K562 (cell line): ENCODE measurements around the gene CD164L2. TPM values are rescaled to one million over a fixed set of nuclear protein-coding genes. Genes with fewer than 3 reads are reported as not detected.
A peak's percentile ranks its signal among the peaks of the same experiment; 100 is the strongest.

Source experiments
- ATAC-seq: fragments of 200-7000 bp; cut with Tn5 transposase; 3 replicates; pipeline ENCODE4 v1.9.1; 2020; ENCODE audit warnings: moderate library complexity
- BruUV-seq: library from RNA; stranded (reverse); fragments of 400-500 nt; replicated peaks from 2 replicates; lab custom pipeline; 2021; lab: Mats Ljungman, UMichigan
- CTCF ChIA-PET: fragments of 300-600 bp; formaldehyde crosslinking; extraction: SDS; loops from one replicate; lab custom pipeline; 2021; ENCODE audit warnings: low intra/inter-chr PET ratio; lab: Yijun Ruan, JAX
- POLR2A ChIA-PET: fragments of 300-600, 350-650 bp; sonication (Branson Sonifier 250); formaldehyde crosslinking; extraction: SDS; loops from one replicate; lab custom pipeline; 2021; ENCODE audit warnings: antibody characterized with exemption, inconsistent platforms; lab: Yijun Ruan, JAX
- DNase-seq, 4 experiments: peaks; one replicate each; pipeline versions ENCODE4 v3.0.0 to v3.0.0-alpha.2; 2011 to 2018; ENCODE audit warnings: low spot score in 3 of 4, mixed read lengths in 3 of 4; ENCODE audit errors: extremely low read depth in 1 of 4
- FAIRE-seq: peaks from 2 replicates; lab custom pipeline; 2011; peaks lifted over from hg19 to GRCh38; lab: Jason Lieb, UNC
- H2AFZ ChIP-seq: 2 replicates; pipeline ENCODE4 v1.6.0; 2011; ENCODE audit warnings: low read depth, low read length, control low read depth, inconsistent platforms
- H3K27ac ChIP-seq: fragments of 200-600 bp; 3 replicates; pipeline ENCODE4 v1.8.0; 2011; ENCODE audit warnings: low read depth, mild to moderate bottlenecking, control low read depth, inconsistent platforms, low read length, moderate library complexity, mixed read lengths; ENCODE audit errors: extremely low read depth
- H3K27me3 ChIP-seq, 2 experiments: fragments of 300-600 bp in 1 of 2; 2 replicates in 1 of 2; 3 replicates in 1 of 2; pipeline versions ENCODE4 v1.6.0 to v1.8.0; 2011; ENCODE audit warnings: inconsistent platforms in 2 of 2, low read length in 2 of 2, mild to moderate bottlenecking in 1 of 2, mixed read lengths in 1 of 2, moderate library complexity in 1 of 2; ENCODE audit not compliant: control insufficient read depth in 2 of 2, insufficient read depth in 2 of 2
- H3K36me3 ChIP-seq: fragments of 300-600 bp; 3 replicates; pipeline ENCODE4 v1.8.0; 2011; ENCODE audit warnings: mild to moderate bottlenecking, low read length, inconsistent platforms; ENCODE audit not compliant: control insufficient read depth, insufficient read depth
- H3K4me1 ChIP-seq, 2 experiments: fragments of 200-600 bp in 1 of 2; replicated peaks in 1 of 2; 2 replicates in 1 of 2; 3 replicates in 1 of 2; pipeline versions ENCODE4 v1.5.1 to v1.8.0; 2011; ENCODE audit warnings: inconsistent platforms in 2 of 2, low read length in 2 of 2, mild to moderate bottlenecking in 1 of 2, mixed read lengths in 1 of 2, moderate library complexity in 1 of 2; ENCODE audit not compliant: control insufficient read depth in 2 of 2, insufficient read depth in 2 of 2
- H3K4me2 ChIP-seq: 2 replicates; pipeline ENCODE4 v1.6.1; 2011; ENCODE audit warnings: low read length, control low read depth, inconsistent platforms, mixed read lengths; ENCODE audit not compliant: insufficient read depth
- H3K4me3 ChIP-seq: fragments of 200-600 bp; sonication (generic), shearing (Covaris generic); 2 replicates; pipeline ENCODE4 v1.5.1; 2016; ENCODE audit warnings: control low read depth, inconsistent platforms
- H3K79me2 ChIP-seq: fragments of 200-600 bp; 3 replicates; pipeline ENCODE4 v1.8.0; 2011; ENCODE audit warnings: low read length, inconsistent platforms; ENCODE audit not compliant: control insufficient read depth, insufficient read depth
- H3K9ac ChIP-seq, 2 experiments: 2 replicates each; pipeline versions ENCODE4 v1.6.0 to v1.6.1; 2011; ENCODE audit warnings: low read depth in 2 of 2, low read length in 2 of 2, control low read depth in 1 of 2, inconsistent platforms in 1 of 2, mild to moderate bottlenecking in 1 of 2, mixed read lengths in 1 of 2; ENCODE audit not compliant: insufficient read depth in 1 of 2
- H3K9me1 ChIP-seq: one replicate; pipeline ENCODE4 v1.6.0; 2011; ENCODE audit warnings: inconsistent platforms, mild to moderate bottlenecking, low read length, moderate library complexity; ENCODE audit not compliant: control insufficient read depth, insufficient read depth
- H3K9me3 ChIP-seq: replicated peaks from 2 replicates; pipeline ENCODE4 v1.5.1; 2011; ENCODE audit warnings: low read depth, low read length, inconsistent platforms; ENCODE audit not compliant: control insufficient read depth, insufficient read depth
- H4K20me1 ChIP-seq: replicated peaks from 2 replicates; pipeline ENCODE4 v1.6.1; 2011; ENCODE audit warnings: low read length, inconsistent platforms, mixed read lengths; ENCODE audit not compliant: control insufficient read depth, insufficient read depth
- BRF2 ChIP-seq: IDR thresholded peaks from 3 replicates; pipeline ENCODE4 v1.6.1; 2011; ENCODE audit warnings: borderline replicate concordance, mild to moderate bottlenecking; ENCODE audit not compliant: insufficient read length, insufficient read depth
- CBFB ChIP-seq: sonication (generic); formaldehyde crosslinking; IDR thresholded peaks from 2 replicates; pipeline ENCODE4 v1.4.0; 2020; ENCODE audit warnings: mild to moderate bottlenecking, missing genetic modification reagents
- CHD1 ChIP-seq: fragments of 200-600 bp; sonication (generic); IDR thresholded peaks from one replicate; pipeline ENCODE4 v1.6.1; 2012; ENCODE audit warnings: mild to moderate bottlenecking, moderate library complexity, low read length, inconsistent platforms
- CHD4 ChIP-seq: fragments of 200-600 bp; sonication (generic); IDR thresholded peaks from 3 replicates; pipeline ENCODE4 v1.6.1; 2012; ENCODE audit warnings: low read depth, mild to moderate bottlenecking, mixed read lengths, low read length, inconsistent platforms; ENCODE audit not compliant: insufficient read depth, insufficient replicate concordance, poor library complexity, severe bottlenecking
- EGR1 ChIP-seq: fragments of 450-650 bp; conservative IDR thresholded peaks from 2 replicates; pipeline ENCODE4 v1.6.1; 2017; ENCODE audit warnings: mild to moderate bottlenecking
- ELF2 ChIP-seq: fragments of 250-450 bp; sonication (Bioruptor Pico); IDR thresholded peaks from 2 replicates; pipeline ENCODE4 v1.5.0; 2021; ENCODE audit warnings: mild to moderate bottlenecking
- PHF21A ChIP-seq: fragments of 450-650 bp; IDR thresholded peaks from 2 replicates; pipeline ENCODE4 v1.6.1; 2017; ENCODE audit warnings: low read depth, borderline replicate concordance
- SMARCE1 ChIP-seq: fragments of 450-650 bp; IDR thresholded peaks from 2 replicates; pipeline ENCODE4 v1.7.1; 2016; ENCODE audit warnings: mild to moderate bottlenecking
- TCFL5 ChIP-seq: fragments of 250-450 bp; sonication (Bioruptor Pico); conservative IDR thresholded peaks from 2 replicates; pipeline ENCODE4 v1.6.1; 2021; ENCODE audit warnings: mild to moderate bottlenecking, moderate library complexity, matching md5 sums
- UBTF ChIP-seq, 2 experiments: IDR thresholded peaks; 2 replicates each; pipeline ENCODE4 v1.6.1; 2012; ENCODE audit warnings: improper control_type of control experiment in 2 of 2, low read depth in 2 of 2, low read length in 2 of 2, borderline replicate concordance in 1 of 2
- ZNF584 ChIP-seq: fragments of 200-800 bp; sonication (Bioruptor generic); IDR thresholded peaks from 2 replicates; pipeline ENCODE4 v1.6.1; 2016; ENCODE audit warnings: low read depth, mild to moderate bottlenecking, missing genetic modification characterization, missing compliant biosample characterization
- ZNF75A ChIP-seq: fragments of 450-650 bp; formaldehyde crosslinking; IDR thresholded peaks from 2 replicates; pipeline ENCODE4 v1.4.0; 2020; ENCODE audit warnings: mild to moderate bottlenecking
- WGBS: fragments of 100-300 bp; shearing (Covaris generic); methylation state at CpG from one replicate; pipeline ENCODE4 v1.1.6; 2016; ENCODE audit warnings: low coverage, mixed read lengths; ENCODE audit not compliant: insufficient coverage; ENCODE audit errors: missing lambda C conversion rate; 5-methylcytosine and 5-hydroxymethylcytosine counted together
- in situ Hi-C: fragments of 300-500 bp; cut with MboI; formaldehyde crosslinking; loops from 4 replicates; pipeline ENCODE4 v1.15.0; 2018; ENCODE audit warnings: inconsistent platforms, mixed read lengths
- intact Hi-C: fragments of 100-400 bp; cut with micrococcal nuclease; formaldehyde crosslinking; loops from 2 replicates; pipeline ENCODE4 v1.14.2; 2022
- polyA plus RNA-seq, 8 experiments: library from polyadenylated mRNA; depleted of rRNA in 4 of 8; stranded (reverse) in 5 of 8; unstranded in 3 of 8; fragments of >200 nt; fragmentation: Nextera tagmentation in 2 of 8; fragmentation: Illumina TruSeq in 1 of 8; extraction: Ambion mirVana in 2 of 8; extraction: Trizol in 1 of 8; gene quantifications; 2 replicates each; pipeline versions ENCODE4 v1.2.1 to v1.2.3, GENCODE V29; 2011 to 2014; ENCODE audit warnings: inconsistent platforms in 1 of 8, missing spikeins in 1 of 8
- total RNA-seq, 7 experiments: library from RNA; depleted of rRNA in 6 of 7; stranded (reverse); fragments of >200 nt in 6 of 7; fragmentation: Illumina TruSeq in 2 of 7; extraction: Trizol in 2 of 7; gene quantifications; 2 replicates each; pipeline versions ENCODE4 v1.2.1 to v1.2.3, GENCODE V29; 2011 to 2021; ENCODE audit warnings: low replicate concordance in 1 of 7
- TF ChIP-seq, protein P1 (sequence below): fragments of 250-450 bp; sonication (Bioruptor Pico); IDR thresholded peaks from 2 replicates; pipeline ENCODE4 v1.5.0; 2021; ENCODE audit warnings: mild to moderate bottlenecking, borderline replicate concordance

CD164L2 gene
- total and polyA plus RNA-seq, 9 of the 15 experiments (the other 6 are each of a cell fraction or from before 2014, with no cell fraction given) = 0.08 to 0.92 (median 0.38) TPM; not detected in 1

DNA sequence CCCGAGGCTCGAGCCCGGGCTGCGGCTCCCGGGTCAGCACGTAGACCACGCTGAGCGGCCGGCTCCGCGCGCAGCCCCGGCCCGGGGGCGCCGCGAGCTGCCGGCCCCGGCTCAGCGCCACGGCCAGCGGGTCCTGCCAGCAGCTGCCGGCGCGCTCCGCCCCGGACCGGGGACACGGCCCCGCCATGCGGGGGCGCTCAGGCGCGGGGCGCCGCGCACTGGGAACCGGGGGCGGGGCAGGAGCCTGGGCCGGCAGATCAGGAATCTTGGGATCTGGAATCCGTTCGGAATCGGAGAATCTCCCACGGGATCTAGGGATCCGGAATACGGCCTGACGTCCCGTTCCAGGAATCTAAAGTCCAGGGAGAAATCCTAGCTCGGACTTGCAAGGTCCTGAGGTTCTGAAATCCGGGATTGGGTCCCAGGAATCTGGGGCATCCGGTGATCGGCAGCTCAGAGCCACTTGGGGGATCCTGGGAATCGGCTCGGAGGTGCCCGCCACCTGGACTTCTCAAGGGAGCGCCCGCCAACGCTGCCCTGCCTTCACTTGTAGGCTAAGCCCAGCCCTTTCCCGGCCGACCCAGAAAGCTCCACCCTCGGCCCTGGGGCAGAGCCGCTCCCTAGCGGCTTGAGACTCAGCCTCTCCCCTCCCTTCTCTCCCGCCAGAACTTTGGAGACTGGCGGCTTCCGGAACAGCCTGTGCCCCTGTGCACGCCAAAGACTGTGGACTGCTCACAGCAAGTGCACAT lies 16.5 kb downstream of the CD164L2 start, which contains the start of gene MAP3K6 (continued):
- no peak for TF ChIP-seq BRF2

GRCh38 chr1:27366113-27366410 lies 17.1 kb downstream of the CD164L2 start:
- no peaks in the 10 kb centered on the region; the same call in 1 of the 2 replicates for H4K20me1 ChIP-seq
- in situ Hi-C loops = no loop called here
- peak overlapping the region; percentile 85 to 91 for H3K9ac ChIP-seq
- FAIRE-seq (no peak), DNase-seq (peak; percentile 89 to 93 (median 90)), ATAC-seq (peak; percentile 81)
- ChIA-PET POLR2A (interaction anchor here (0.6 to 3.3 kb wide), 22 partner anchors 8 to 1215 kb away, joined by 3 to 20 read pairs (median 4); partner anchors contain the start of genes CD164L2, FCN3 and SYTL1), CTCF (interaction anchor here (0.6 to 1.0 kb wide), 3 partner anchors 26 to 44 kb away, joined by 4 to 5 read pairs (median 5); partner anchors contain the start of genes GPR3 and TMEM222)
- no peaks in the 10 kb centered on the region for H3K27me3 ChIP-seq
- WGBS = 1% methylated on average over 29 of the region's 30 CpGs
- peak overlapping the region; percentile 78 for H3K27ac ChIP-seq
- H3K9me3 ChIP-seq = no peaks in the 10 kb centered on the region
- no peaks in the 10 kb centered on the region for H3K36me3 ChIP-seq
- peak overlapping the region; percentile 82 for H3K4me3 ChIP-seq
- intact Hi-C loops = loop anchor here (10.0 kb wide), 1 partner anchor 171 kb away; no protein-coding TSS in a partner anchor
- H3K4me1 ChIP-seq = peaks cover 20 to 52% of the 10 kb centered on the region in 2 experiments; a peak in 4 of 5 replicates
- H3K4me2 ChIP-seq = peak overlapping the region; percentile 84
- H2AFZ ChIP-seq = peak overlapping the region; percentile 92
- H3K9me1 ChIP-seq = no peaks in the 10 kb centered on the region
- no peaks in the 10 kb centered on the region for H3K79me2 ChIP-seq
- BruUV-seq = no TSS peak
- no peak for TF ChIP-seq SMARCE1
- no peak for TF ChIP-seq PHF21A
- TF ChIP-seq CBFB (CRISPR knock-in tag) = no peak
- no peak for TF ChIP-seq ZNF75A
- TF ChIP-seq EGR1 = peak; percentile 86
- TF ChIP-seq, protein P1, sequence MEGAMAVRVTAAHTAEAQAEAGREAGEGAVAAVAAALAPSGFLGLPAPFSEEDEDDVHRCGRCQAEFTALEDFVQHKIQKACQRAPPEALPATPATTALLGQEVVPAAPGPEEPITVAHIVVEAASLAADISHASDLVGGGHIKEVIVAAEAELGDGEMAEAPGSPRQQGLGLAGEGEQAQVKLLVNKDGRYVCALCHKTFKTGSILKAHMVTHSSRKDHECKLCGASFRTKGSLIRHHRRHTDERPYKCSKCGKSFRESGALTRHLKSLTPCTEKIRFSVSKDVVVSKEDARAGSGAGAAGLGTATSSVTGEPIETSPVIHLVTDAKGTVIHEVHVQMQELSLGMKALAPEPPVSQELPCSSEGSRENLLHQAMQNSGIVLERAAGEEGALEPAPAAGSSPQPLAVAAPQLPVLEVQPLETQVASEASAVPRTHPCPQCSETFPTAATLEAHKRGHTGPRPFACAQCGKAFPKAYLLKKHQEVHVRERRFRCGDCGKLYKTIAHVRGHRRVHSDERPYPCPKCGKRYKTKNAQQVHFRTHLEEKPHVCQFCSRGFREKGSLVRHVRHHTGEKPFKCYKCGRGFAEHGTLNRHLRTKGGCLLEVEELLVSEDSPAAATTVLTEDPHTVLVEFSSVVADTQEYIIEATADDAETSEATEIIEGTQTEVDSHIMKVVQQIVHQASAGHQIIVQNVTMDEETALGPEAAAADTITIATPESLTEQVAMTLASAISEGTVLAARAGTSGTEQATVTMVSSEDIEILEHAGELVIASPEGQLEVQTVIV (CRISPR knock-in tag) = no peak
- TF ChIP-seq CHD1 = peak; percentile 28
- no peak for TF ChIP-seq ZNF584 (CRISPR knock-in tag)
- TF ChIP-seq ELF2 (CRISPR knock-in tag) = no peak
- TF ChIP-seq TCFL5 (CRISPR knock-in tag) = no peak
- no peak for TF ChIP-seq CHD4
- peak; percentile 72 to 87; a peak in 3 of 4 replicates for TF ChIP-seq UBTF (IDR thresholded peaks at IDR 0.05; ENCODE audit: borderline replicate concordance in 1 of 2, low read depth in 2 of 2, low read length in 2 of 2)
